OCI-LY7 (cell line): ENCODE results near the gene NIBAN1. TPM values are rescaled to one million over a fixed set of nuclear protein-coding genes. Genes with fewer than 3 reads are reported as not detected.

Source experiments
- BruUV-seq: library from RNA; stranded (reverse); fragments of 400-500 nt; replicated peaks from 2 replicates; lab custom pipeline; 2021; lab: Mats Ljungman, UMichigan
- CTCF ChIA-PET: fragments of 300-600 bp; sonication (Branson Sonifier 250); formaldehyde crosslinking; loops from one replicate; lab custom pipeline; 2022; ENCODE audit warnings: antibody characterized with exemption; ENCODE audit not compliant: unreplicated experiment; lab: Charles Lee
- POLR2A ChIA-PET: fragments of 300-600 bp; sonication (Branson Sonifier 250); formaldehyde crosslinking; loops from one replicate; lab custom pipeline; 2022; ENCODE audit warnings: antibody characterized with exemption; lab: Charles Lee
- DNase-seq: peaks from one replicate; pipeline ENCODE4 v3.0.0-alpha.2; 2015; ENCODE audit warnings: low spot score
- H2AFZ ChIP-seq: fragments of 200-600 bp; sonication (generic), shearing (Covaris generic); 2 replicates; pipeline ENCODE4 v1.6.1; 2014; ENCODE audit warnings: mild to moderate bottlenecking, antibody characterized with exemption, low read length, moderate library complexity
- H3K27ac ChIP-seq: fragments of 200-600 bp; sonication (generic); 2 replicates; pipeline ENCODE4 v1.5.1; 2014; ENCODE audit warnings: mixed run types, low read depth, mild to moderate bottlenecking, moderate library complexity, low read length, inconsistent platforms; ENCODE audit not compliant: poor library complexity, severe bottlenecking
- H3K36me3 ChIP-seq: fragments of 200-600 bp; sonication (generic); 2 replicates; pipeline ENCODE4 v1.6.1; 2014; ENCODE audit warnings: mild to moderate bottlenecking, antibody characterized with exemption, low read length, moderate library complexity, mixed read lengths; ENCODE audit not compliant: insufficient read depth
- H3K4me1 ChIP-seq: fragments of 200-600 bp; sonication (generic); 2 replicates; pipeline ENCODE4 v1.5.1; 2014; ENCODE audit warnings: mild to moderate bottlenecking, low read length; ENCODE audit not compliant: insufficient read depth, poor library complexity, severe bottlenecking
- H3K4me2 ChIP-seq: fragments of 200-600 bp; sonication (generic); 2 replicates; pipeline ENCODE4 v1.6.1; 2014; ENCODE audit warnings: mild to moderate bottlenecking, low read length
- H3K4me3 ChIP-seq: fragments of 200-600 bp; sonication (generic); 2 replicates; pipeline ENCODE4 v1.5.1; 2014; ENCODE audit warnings: mild to moderate bottlenecking, low read depth, low read length; ENCODE audit not compliant: poor library complexity, severe bottlenecking
- H3K79me2 ChIP-seq: fragments of 200-600 bp; sonication (generic); 2 replicates; pipeline ENCODE4 v1.6.1; 2016; ENCODE audit warnings: low read depth, mild to moderate bottlenecking, low read length, moderate library complexity, mixed read lengths; ENCODE audit not compliant: insufficient read depth
- H3K9me2 ChIP-seq: fragments of 200-600 bp; sonication (generic); 2 replicates; pipeline ENCODE4 v1.6.1; 2016; ENCODE audit warnings: mild to moderate bottlenecking, low read length, mixed read lengths; ENCODE audit not compliant: insufficient read depth
- H3K9me3 ChIP-seq: fragments of 200-600 bp; sonication (generic); 2 replicates; pipeline ENCODE4 v1.6.1; 2014; ENCODE audit warnings: mild to moderate bottlenecking, mixed run types, low read length, mixed read lengths
- H4K20me1 ChIP-seq: fragments of 200-600 bp; sonication (generic); 2 replicates; pipeline ENCODE4 v1.6.1; 2014; ENCODE audit warnings: mild to moderate bottlenecking, antibody characterized with exemption, low read length, moderate library complexity, mixed read lengths; ENCODE audit not compliant: insufficient read depth
- CTCF ChIP-seq: fragments of 200-600 bp; sonication (generic); conservative IDR thresholded peaks from 2 replicates; pipeline ENCODE4 v1.5.1; 2014; ENCODE audit warnings: mild to moderate bottlenecking, antibody characterized with exemption, low read length, moderate library complexity, mixed read lengths
- EZH2phosphoT487 ChIP-seq: fragments of 200-600 bp; sonication (generic); IDR thresholded peaks from 2 replicates; pipeline ENCODE4 v1.6.1; 2018; ENCODE audit warnings: low read depth, borderline replicate concordance, mild to moderate bottlenecking, mixed run types, antibody characterized with exemption, low read length, moderate library complexity, mixed read lengths
- intact Hi-C: fragments of 100-400 bp; cut with micrococcal nuclease; formaldehyde crosslinking; loops from one replicate; pipeline ENCODE4 v1.10.0; 2022; ENCODE audit not compliant: unreplicated experiment
- total RNA-seq, 2 experiments: library from RNA; depleted of rRNA in 1 of 2; stranded (reverse); fragments of >200 nt in 1 of 2; shearing (Covaris generic) in 1 of 2; gene quantifications; 2 replicates each; pipeline ENCODE4 v1.2.3, GENCODE V29; 2014 to 2022

NIBAN1 gene
- total RNA-seq, 2 experiments from 2014 or later: not detected

- H3K9me3 ChIP-seq: no peaks in the 10 kb centered on the region
- ChIA-PET CTCF (no interaction called here), POLR2A (interaction anchor here (0.5 kb wide), 1 partner anchor 73 kb away, joined by 3 read pairs; no protein-coding TSS in a partner anchor)
- H2AFZ ChIP-seq: no peak overlapping the region
- no peak for DNase-seq
- TF ChIP-seq CTCF (no peak), EZH2phosphoT487 (no peak)
- no peaks in the 10 kb centered on the region for H3K4me1 ChIP-seq
- H3K4me3 ChIP-seq: no peak overlapping the region
- no peaks in the 10 kb centered on the region for H3K79me2 ChIP-seq
- intact Hi-C loops: no loop called here
- H3K9me2 ChIP-seq: no peaks in the 10 kb centered on the region
- no TSS peak for BruUV-seq
- no peaks in the 10 kb centered on the region for H4K20me1 ChIP-seq
- no peaks in the 10 kb centered on the region for H3K36me3 ChIP-seq
- no peak overlapping the region for H3K4me2 ChIP-seq
- H3K27ac ChIP-seq: no peak overlapping the region
Measured at GRCh38 chr1:184950906-184951305, 23.4 kb downstream of the NIBAN1 start.

GRCh38 chr1:184950227-184950626 lies 24.1 kb downstream of the NIBAN1 start:
- H2AFZ ChIP-seq: no peak overlapping the region
- no peaks in the 10 kb centered on the region for H3K9me3 ChIP-seq
- ChIA-PET CTCF (no interaction called here), POLR2A (no interaction called here)
- no peaks in the 10 kb centered on the region for H4K20me1 ChIP-seq
- BruUV-seq: no TSS peak
- no peaks in the 10 kb centered on the region for H3K4me1 ChIP-seq
- no peak overlapping the region for H3K4me3 ChIP-seq
- no peak for DNase-seq
- TF ChIP-seq EZH2phosphoT487 (no peak), CTCF (no peak)
- no peak overlapping the region for H3K4me2 ChIP-seq
- no peaks in the 10 kb centered on the region for H3K36me3 ChIP-seq
- no peak overlapping the region for H3K27ac ChIP-seq
- intact Hi-C loops: no loop called here
- no peaks in the 10 kb centered on the region for H3K9me2 ChIP-seq
- H3K79me2 ChIP-seq: no peaks in the 10 kb centered on the region

GRCh38 chr1:184947497-184948256 lies 26.6 kb downstream of the NIBAN1 start:
- CTCF ChIA-PET: no interaction called here

More at GRCh38 chr1:184947497-184948256, 26.6 kb downstream of the NIBAN1 start:
- Histone ChIP-seq H3K9me2 (no peaks in the 10 kb centered on the region), H3K79me2 (no peaks in the 10 kb centered on the region), H3K4me2 (no peak overlapping the region), H4K20me1 (no peaks in the 10 kb centered on the region), H3K9me3 (no peaks in the 10 kb centered on the region), H3K4me3 (no peak overlapping the region), H3K4me1 (no peaks in the 10 kb centered on the region), H3K36me3 (no peaks in the 10 kb centered on the region), H2AFZ (no peak overlapping the region), H3K27ac (no peak overlapping the region)
- no TSS peak for BruUV-seq
- no peak for DNase-seq
- intact Hi-C loops: no loop called here
- POLR2A ChIA-PET: interaction anchor here (0.5 kb wide), 1 partner anchor 1200 kb away, joined by 3 read pairs; no protein-coding TSS in a partner anchor
- TF ChIP-seq CTCF (no peak), EZH2phosphoT487 (no peak)
